ENCODE measurements around the gene UACA.

DNA sequence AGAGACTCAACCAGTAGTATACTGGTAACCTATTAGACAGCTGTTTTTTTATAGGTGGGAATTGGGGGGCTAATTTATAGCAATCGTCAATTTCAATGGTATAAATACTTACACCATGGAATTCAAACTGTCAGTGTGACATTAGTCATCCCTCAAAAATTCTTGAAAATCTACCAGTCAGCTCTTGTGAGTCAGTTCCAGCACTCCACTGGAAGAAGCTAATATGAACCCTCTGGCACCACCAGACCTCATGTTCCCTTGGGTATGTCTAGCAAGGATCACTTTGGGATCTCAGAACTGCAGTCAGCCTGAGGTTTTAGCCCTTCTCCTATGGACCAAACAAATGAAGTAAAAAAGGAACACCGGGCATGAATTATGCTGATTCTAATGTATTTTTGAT is 11.8 kb upstream of the UACA start:
- no peak for TF ChIP-seq NFIC (IDR thresholded peaks at IDR 0.05)
- TF ChIP-seq POLR3G (IDR thresholded peaks at IDR 0.05; ENCODE audit: extremely low read depth, insufficient read length, insufficient replicate concordance), result no peak
- TF ChIP-seq, protein P1, sequence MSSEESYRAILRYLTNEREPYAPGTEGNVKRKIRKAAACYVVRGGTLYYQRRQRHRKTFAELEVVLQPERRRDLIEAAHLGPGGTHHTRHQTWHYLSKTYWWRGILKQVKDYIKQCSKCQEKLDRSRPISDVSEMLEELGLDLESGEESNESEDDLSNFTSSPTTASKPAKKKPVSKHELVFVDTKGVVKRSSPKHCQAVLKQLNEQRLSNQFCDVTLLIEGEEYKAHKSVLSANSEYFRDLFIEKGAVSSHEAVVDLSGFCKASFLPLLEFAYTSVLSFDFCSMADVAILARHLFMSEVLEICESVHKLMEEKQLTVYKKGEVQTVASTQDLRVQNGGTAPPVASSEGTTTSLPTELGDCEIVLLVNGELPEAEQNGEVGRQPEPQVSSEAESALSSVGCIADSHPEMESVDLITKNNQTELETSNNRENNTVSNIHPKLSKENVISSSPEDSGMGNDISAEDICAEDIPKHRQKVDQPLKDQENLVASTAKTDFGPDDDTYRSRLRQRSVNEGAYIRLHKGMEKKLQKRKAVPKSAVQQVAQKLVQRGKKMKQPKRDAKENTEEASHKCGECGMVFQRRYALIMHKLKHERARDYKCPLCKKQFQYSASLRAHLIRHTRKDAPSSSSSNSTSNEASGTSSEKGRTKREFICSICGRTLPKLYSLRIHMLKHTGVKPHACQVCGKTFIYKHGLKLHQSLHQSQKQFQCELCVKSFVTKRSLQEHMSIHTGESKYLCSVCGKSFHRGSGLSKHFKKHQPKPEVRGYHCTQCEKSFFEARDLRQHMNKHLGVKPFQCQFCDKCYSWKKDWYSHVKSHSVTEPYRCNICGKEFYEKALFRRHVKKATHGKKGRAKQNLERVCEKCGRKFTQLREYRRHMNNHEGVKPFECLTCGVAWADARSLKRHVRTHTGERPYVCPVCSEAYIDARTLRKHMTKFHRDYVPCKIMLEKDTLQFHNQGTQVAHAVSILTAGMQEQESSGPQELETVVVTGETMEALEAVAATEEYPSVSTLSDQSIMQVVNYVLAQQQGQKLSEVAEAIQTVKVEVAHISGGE (CRISPR knock-in tag; IDR thresholded peaks at IDR 0.05), result no peak
- TF ChIP-seq ZNF12 (CRISPR knock-in tag; IDR thresholded peaks at IDR 0.05), result no peak
- TF ChIP-seq POLR2A (conservative IDR thresholded peaks at IDR 0.05), result no peak
- TF ChIP-seq SMAD3 (CRISPR knock-in tag; conservative IDR thresholded peaks at IDR 0.05), result no peak
- TF ChIP-seq, protein P2, sequence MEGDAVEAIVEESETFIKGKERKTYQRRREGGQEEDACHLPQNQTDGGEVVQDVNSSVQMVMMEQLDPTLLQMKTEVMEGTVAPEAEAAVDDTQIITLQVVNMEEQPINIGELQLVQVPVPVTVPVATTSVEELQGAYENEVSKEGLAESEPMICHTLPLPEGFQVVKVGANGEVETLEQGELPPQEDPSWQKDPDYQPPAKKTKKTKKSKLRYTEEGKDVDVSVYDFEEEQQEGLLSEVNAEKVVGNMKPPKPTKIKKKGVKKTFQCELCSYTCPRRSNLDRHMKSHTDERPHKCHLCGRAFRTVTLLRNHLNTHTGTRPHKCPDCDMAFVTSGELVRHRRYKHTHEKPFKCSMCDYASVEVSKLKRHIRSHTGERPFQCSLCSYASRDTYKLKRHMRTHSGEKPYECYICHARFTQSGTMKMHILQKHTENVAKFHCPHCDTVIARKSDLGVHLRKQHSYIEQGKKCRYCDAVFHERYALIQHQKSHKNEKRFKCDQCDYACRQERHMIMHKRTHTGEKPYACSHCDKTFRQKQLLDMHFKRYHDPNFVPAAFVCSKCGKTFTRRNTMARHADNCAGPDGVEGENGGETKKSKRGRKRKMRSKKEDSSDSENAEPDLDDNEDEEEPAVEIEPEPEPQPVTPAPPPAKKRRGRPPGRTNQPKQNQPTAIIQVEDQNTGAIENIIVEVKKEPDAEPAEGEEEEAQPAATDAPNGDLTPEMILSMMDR (IDR thresholded peaks at IDR 0.05 in 2 of 3, conservative IDR thresholded peaks at IDR 0.05 in 1 of 3; ENCODE audit: insufficient read depth in 2 of 3, low read depth in 1 of 3, low read length in 3 of 3), result no peak
- TF ChIP-seq ZEB2 (IDR thresholded peaks at IDR 0.05), result no peak

Measured in K562 (cell line).